Endothelial cell of umbilical vein (primary cell): ENCODE data around the gene VAC14. TPM values are rescaled to one million over a fixed set of nuclear protein-coding genes. Genes with fewer than 3 reads are reported as not detected.
A peak's percentile ranks its signal among the peaks of the same experiment; 100 is the strongest.

Source experiments
- BruUV-seq: library from RNA; stranded (reverse); fragments of 400-500 nt; replicated peaks from 2 replicates; lab custom pipeline; 2021; lab: Mats Ljungman, UMichigan
- CTCF ChIA-PET: fragments of 300-600, 350-600 bp; sonication (Branson Sonifier 250); formaldehyde crosslinking; loops from one replicate; lab custom pipeline; 2021; ENCODE audit warnings: antibody characterized with exemption, inconsistent platforms; lab: Charles Lee
- POLR2A ChIA-PET: fragments of 300-600, 350-600 bp; sonication (Branson Sonifier 250); formaldehyde crosslinking; loops from one replicate; lab custom pipeline; 2021; ENCODE audit warnings: antibody characterized with exemption, inconsistent platforms; lab: Charles Lee
- DNase-seq: peaks from one replicate; pipeline ENCODE4 v3.0.0-alpha.2; 2011; ENCODE audit warnings: low read depth, low spot score
- FAIRE-seq: peaks from 2 replicates; lab custom pipeline; 2011; peaks lifted over from hg19 to GRCh38; lab: Jason Lieb, UNC
- H2AFZ ChIP-seq: 2 replicates; pipeline ENCODE4 v1.6.0; 2012; ENCODE audit warnings: low read depth, low read length, control low read depth, inconsistent platforms
- H3K27ac ChIP-seq: 2 replicates; pipeline ENCODE4 v1.5.1; 2011; ENCODE audit warnings: low read depth, mild to moderate bottlenecking, control low read depth, low read length, moderate library complexity; ENCODE audit not compliant: insufficient read depth
- H3K27me3 ChIP-seq, 2 experiments: 2 replicates each; pipeline versions ENCODE4 v1.6.0 to v1.6.1; 2011; ENCODE audit warnings: low read length in 2 of 2, mixed read lengths in 1 of 2; ENCODE audit not compliant: control insufficient read depth in 2 of 2, insufficient read depth in 2 of 2
- H3K36me3 ChIP-seq, 2 experiments: 2 replicates in 1 of 2; 3 replicates in 1 of 2; pipeline ENCODE4 v1.5.1; 2011; ENCODE audit warnings: low read length in 2 of 2, mild to moderate bottlenecking in 1 of 2, moderate library complexity in 1 of 2; ENCODE audit not compliant: control insufficient read depth in 2 of 2, insufficient read depth in 2 of 2; ENCODE audit errors: extremely low read depth in 1 of 2
- H3K4me1 ChIP-seq: 3 replicates; pipeline ENCODE4 v1.5.1; 2011; ENCODE audit warnings: mild to moderate bottlenecking, low read length; ENCODE audit not compliant: control insufficient read depth, insufficient read depth; ENCODE audit errors: extremely low read depth
- H3K4me2 ChIP-seq: 2 replicates; pipeline ENCODE4 v1.6.1; 2011; ENCODE audit warnings: low read length, control low read depth, mixed read lengths; ENCODE audit not compliant: insufficient read depth
- H3K4me3 ChIP-seq, 3 experiments: fragments of 200-600 bp in 1 of 3; sonication (generic), shearing (Covaris generic) in 1 of 3; replicated peaks in 1 of 3; 2 replicates each; pipeline ENCODE4 v1.5.1; 2011 to 2016; ENCODE audit warnings: control low read depth in 3 of 3, low read length in 3 of 3, mild to moderate bottlenecking in 2 of 3, inconsistent platforms in 1 of 3, low read depth in 1 of 3, moderate library complexity in 1 of 3; ENCODE audit not compliant: insufficient read depth in 1 of 3
- H3K79me2 ChIP-seq: 2 replicates; pipeline ENCODE4 v1.6.0; 2012; ENCODE audit warnings: low read length, inconsistent platforms; ENCODE audit not compliant: control insufficient read depth, insufficient read depth
- H3K9ac ChIP-seq: replicated peaks from 2 replicates; pipeline ENCODE3; 2011; ENCODE audit warnings: low read length, control low read depth; ENCODE audit not compliant: insufficient read depth; ENCODE audit errors: extremely low read depth
- H3K9me1 ChIP-seq: replicated peaks from 3 replicates; pipeline ENCODE4 v1.6.0; 2011; ENCODE audit warnings: mild to moderate bottlenecking, low read length; ENCODE audit not compliant: control insufficient read depth, insufficient read depth; ENCODE audit errors: extremely low read depth
- H3K9me3 ChIP-seq: replicated peaks from 2 replicates; pipeline ENCODE4 v1.5.1; 2012; ENCODE audit warnings: low read length, inconsistent platforms; ENCODE audit not compliant: control insufficient read depth, insufficient read depth
- H4K20me1 ChIP-seq: replicated peaks from 2 replicates; pipeline ENCODE3; 2011; ENCODE audit warnings: mild to moderate bottlenecking, low read length; ENCODE audit not compliant: control insufficient read depth, insufficient read depth; ENCODE audit errors: extremely low read depth
- EZH2 ChIP-seq: IDR thresholded peaks from 2 replicates; pipeline ENCODE4 v1.6.1; 2012; ENCODE audit warnings: borderline replicate concordance, low read depth, mild to moderate bottlenecking, moderate library complexity, low read length, inconsistent platforms; ENCODE audit not compliant: severe bottlenecking
- FOS ChIP-seq: IDR thresholded peaks from 2 replicates; pipeline ENCODE4 v1.6.1; 2011; ENCODE audit warnings: mild to moderate bottlenecking, low read length, moderate library complexity, borderline replicate concordance; ENCODE audit not compliant: insufficient read depth
- GATA2 ChIP-seq: IDR thresholded peaks from 2 replicates; pipeline ENCODE4 v1.7.0; 2011; ENCODE audit warnings: low read depth, mild to moderate bottlenecking, moderate library complexity, mixed read lengths, low read length; ENCODE audit not compliant: insufficient read length, insufficient read depth
- JUN ChIP-seq: IDR thresholded peaks from 2 replicates; pipeline ENCODE4 v1.6.1; 2011; ENCODE audit warnings: borderline replicate concordance, low read depth; ENCODE audit not compliant: insufficient read length, insufficient read depth
- MYC ChIP-seq: IDR thresholded peaks from one replicate; pipeline ENCODE4 v1.6.1; 2011; ENCODE audit warnings: mild to moderate bottlenecking, low read depth, low read length
- POLR2A ChIP-seq: IDR thresholded peaks from 2 replicates; pipeline ENCODE4 v1.6.1; 2012; ENCODE audit warnings: low read depth, mild to moderate bottlenecking, control low read depth, low read length
- POLR2AphosphoS5 ChIP-seq: IDR thresholded peaks from 2 replicates; pipeline ENCODE4 v1.6.1; 2012; ENCODE audit warnings: low read depth, mild to moderate bottlenecking, control low read depth, low read length, moderate library complexity; ENCODE audit not compliant: insufficient read depth
- dilution Hi-C: fragments of 300-500 bp; cut with MboI; formaldehyde crosslinking; loops from one replicate; pipeline ENCODE4 v1.15.0; 2019; ENCODE audit warnings: low sequenced_read_pairs; ENCODE audit not compliant: extremely low pct_ligation_motif_present
- intact Hi-C: fragments of 100-400 bp; cut with micrococcal nuclease; formaldehyde crosslinking; loops from one replicate; pipeline ENCODE4 v1.10.0; 2022
- polyA plus RNA-seq, 4 experiments: library from polyadenylated mRNA; depleted of rRNA in 3 of 4; stranded (reverse) in 3 of 4; unstranded in 1 of 4; fragments of >200 nt; gene quantifications; 2 replicates each; pipeline versions ENCODE4 v1.2.1 to v1.2.3, GENCODE V29; 2011 to 2012; ENCODE audit warnings: missing spikeins in 1 of 4
- total RNA-seq: library from RNA; stranded (reverse); gene quantifications from 2 replicates; pipeline ENCODE4 v1.2.3, GENCODE V29; 2021
- TF ChIP-seq, protein P1 (sequence below), 2 donors: IDR thresholded peaks; 1 replicate in 1 of 2; 2 replicates in 1 of 2; pipeline ENCODE4 v1.5.1; 2011; ENCODE audit warnings: low read length in 2 of 2, mild to moderate bottlenecking in 2 of 2, moderate library complexity in 2 of 2, control low read depth in 1 of 2, inconsistent platforms in 1 of 2, low read depth in 1 of 2; ENCODE audit not compliant: insufficient read depth in 1 of 2; ENCODE audit errors: extremely low read depth in 1 of 2
- TF ChIP-seq, protein P2 (sequence below): IDR thresholded peaks from 2 replicates; pipeline ENCODE4 v1.6.1; 2011; ENCODE audit not compliant: insufficient read depth, insufficient read length

Gene VAC14
- total and polyA plus RNA-seq, 2 donors (not counting 3 experiments of a cell fraction or from before 2014, with no cell fraction given): 37.6 to 57.9 TPM

DNA sequence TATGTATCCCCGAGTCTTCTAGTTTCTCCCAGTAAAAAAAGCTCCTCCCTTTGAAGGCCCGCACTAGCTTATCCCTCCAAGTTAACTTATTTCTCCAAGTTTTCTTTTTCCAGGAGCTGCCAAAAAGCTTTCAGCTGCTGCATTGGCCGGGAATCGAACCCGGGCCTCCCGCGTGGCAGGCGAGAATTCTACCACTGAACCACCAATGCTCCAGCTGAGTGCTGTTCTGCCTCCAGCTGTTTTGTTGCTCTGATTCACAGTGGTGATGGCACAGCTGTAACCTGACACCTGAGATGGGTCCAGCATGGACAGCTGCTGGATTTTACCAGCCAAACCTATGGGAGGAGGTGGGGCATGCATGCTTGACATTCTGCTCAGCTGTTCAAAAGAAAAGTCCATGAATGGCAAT, 22.1 kb downstream of the VAC14 start:
- Histone ChIP-seq H3K4me2 (no peak overlapping the region), H2AFZ (no peak overlapping the region), H3K27me3 (no peaks in the 10 kb centered on the region), H3K36me3 (peaks cover 5 to 41% of the 10 kb centered on the region in 2 experiments), H3K4me1 (no peaks in the 10 kb centered on the region), H3K27ac (no peak overlapping the region), H3K9me3 (no peaks in the 10 kb centered on the region), H4K20me1 (no peaks in the 10 kb centered on the region), H3K79me2 (no peaks in the 10 kb centered on the region), H3K9me1 (no peaks in the 10 kb centered on the region), H3K9ac (no peak overlapping the region), H3K4me3 (no peak overlapping the region)
- POLR2A ChIA-PET: no interaction called here
- DNase-seq: peak; percentile 7
- FAIRE-seq: no peak
- dilution Hi-C loops (no loop called here), intact Hi-C loops (loop anchor here (10.0 kb wide), 1 partner anchor 204 kb away; no protein-coding TSS in a partner anchor)
- TF ChIP-seq EZH2: no peak
- TF ChIP-seq JUN: no peak
- TF ChIP-seq, protein P1, sequence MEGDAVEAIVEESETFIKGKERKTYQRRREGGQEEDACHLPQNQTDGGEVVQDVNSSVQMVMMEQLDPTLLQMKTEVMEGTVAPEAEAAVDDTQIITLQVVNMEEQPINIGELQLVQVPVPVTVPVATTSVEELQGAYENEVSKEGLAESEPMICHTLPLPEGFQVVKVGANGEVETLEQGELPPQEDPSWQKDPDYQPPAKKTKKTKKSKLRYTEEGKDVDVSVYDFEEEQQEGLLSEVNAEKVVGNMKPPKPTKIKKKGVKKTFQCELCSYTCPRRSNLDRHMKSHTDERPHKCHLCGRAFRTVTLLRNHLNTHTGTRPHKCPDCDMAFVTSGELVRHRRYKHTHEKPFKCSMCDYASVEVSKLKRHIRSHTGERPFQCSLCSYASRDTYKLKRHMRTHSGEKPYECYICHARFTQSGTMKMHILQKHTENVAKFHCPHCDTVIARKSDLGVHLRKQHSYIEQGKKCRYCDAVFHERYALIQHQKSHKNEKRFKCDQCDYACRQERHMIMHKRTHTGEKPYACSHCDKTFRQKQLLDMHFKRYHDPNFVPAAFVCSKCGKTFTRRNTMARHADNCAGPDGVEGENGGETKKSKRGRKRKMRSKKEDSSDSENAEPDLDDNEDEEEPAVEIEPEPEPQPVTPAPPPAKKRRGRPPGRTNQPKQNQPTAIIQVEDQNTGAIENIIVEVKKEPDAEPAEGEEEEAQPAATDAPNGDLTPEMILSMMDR (IDR thresholded peaks at IDR 0.05; ENCODE audit: extremely low read depth in 1 of 2, insufficient read depth in 1 of 2, low read depth in 1 of 2, low read length in 2 of 2): no peak
- no TSS peak for BruUV-seq
- CTCF ChIA-PET: interaction anchor here (0.9 kb wide), 1 partner anchor 125 kb away, joined by 3 read pairs; no protein-coding TSS in a partner anchor

DNA sequence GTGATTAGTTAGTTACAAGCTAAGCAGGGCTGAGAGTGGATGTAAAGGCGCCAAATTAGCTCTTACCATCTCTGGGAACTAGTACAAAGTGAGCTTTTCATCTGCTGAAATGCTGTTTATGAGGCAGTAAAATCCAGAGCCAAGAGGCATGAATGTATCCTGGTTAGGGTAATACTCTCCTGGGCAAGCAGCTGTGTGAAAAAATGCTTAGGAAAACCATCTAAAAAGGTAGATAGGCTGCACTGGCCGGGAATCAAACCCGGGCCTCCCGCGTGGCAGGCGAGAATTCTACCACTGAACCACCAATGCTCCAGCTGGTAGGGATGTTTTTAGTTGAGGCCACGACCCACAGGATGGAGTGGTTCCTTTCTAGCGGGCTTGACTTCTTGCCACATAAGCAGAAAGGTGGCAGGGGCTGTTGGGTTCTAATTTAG, 23.0 kb downstream of the VAC14 start:
- CTCF ChIA-PET: interaction anchor here (1.2 kb wide), 1 partner anchor 16 kb away, joined by 3 read pairs; no protein-coding TSS in a partner anchor
- H3K79me2 ChIP-seq: no peaks in the 10 kb centered on the region
- no peaks in the 10 kb centered on the region for H3K9me3 ChIP-seq
- no peaks in the 10 kb centered on the region for H3K9me1 ChIP-seq
- dilution Hi-C loops: no loop called here
- H4K20me1 ChIP-seq: no peaks in the 10 kb centered on the region
- no peak overlapping the region for H2AFZ ChIP-seq
- POLR2A ChIA-PET: no interaction called here
- DNase-seq: no peak
- no peak for TF ChIP-seq FOS
- no peak for TF ChIP-seq POLR2AphosphoS5
- TF ChIP-seq EZH2: no peak
- TF ChIP-seq, protein P1 (IDR thresholded peaks at IDR 0.05; ENCODE audit: extremely low read depth in 1 of 2, insufficient read depth in 1 of 2, low read depth in 1 of 2, low read length in 2 of 2): no peak
- no peak for TF ChIP-seq GATA2
- no peak for TF ChIP-seq POLR2A
- TF ChIP-seq JUN: no peak
- no peak for TF ChIP-seq MYC
- TF ChIP-seq, protein P2, sequence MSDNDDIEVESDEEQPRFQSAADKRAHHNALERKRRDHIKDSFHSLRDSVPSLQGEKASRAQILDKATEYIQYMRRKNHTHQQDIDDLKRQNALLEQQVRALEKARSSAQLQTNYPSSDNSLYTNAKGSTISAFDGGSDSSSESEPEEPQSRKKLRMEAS: no peak
- H3K9ac ChIP-seq: no peak overlapping the region
- H3K27me3 ChIP-seq: no peaks in the 10 kb centered on the region
- no peak overlapping the region for H3K4me2 ChIP-seq
- intact Hi-C loops: loop anchor here (10.0 kb wide), 1 partner anchor 203 kb away; no protein-coding TSS in a partner anchor
- no peak for FAIRE-seq
- peaks cover 5 to 36% of the 10 kb centered on the region in 2 experiments for H3K36me3 ChIP-seq
- no peak overlapping the region for H3K27ac ChIP-seq
- H3K4me3 ChIP-seq: no peak overlapping the region
- BruUV-seq: no TSS peak
- H3K4me1 ChIP-seq: no peaks in the 10 kb centered on the region
